ENCODE results near the gene HSPG2.

HSPG2 gene

DNA sequence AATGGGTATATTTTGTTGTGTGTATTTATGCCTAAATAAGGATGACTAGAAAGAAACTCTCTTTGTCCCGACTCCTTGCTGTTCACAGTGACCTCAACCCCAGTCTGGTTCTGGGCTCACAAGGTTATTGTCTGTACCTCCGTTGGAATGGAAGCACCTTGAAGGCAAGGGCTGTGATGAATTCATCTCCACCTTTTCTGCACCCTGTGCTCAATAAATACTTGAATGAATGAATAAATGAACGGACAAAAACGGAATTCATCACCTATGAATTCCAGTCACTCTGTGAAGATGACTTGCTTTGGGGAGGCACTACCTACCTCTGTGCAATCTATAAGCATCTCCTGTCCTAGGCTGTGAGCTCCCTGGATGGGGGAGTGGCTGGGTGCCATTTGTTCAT lies 39.3 kb downstream of the HSPG2 start:
- DNase-seq: no peak

DNA sequence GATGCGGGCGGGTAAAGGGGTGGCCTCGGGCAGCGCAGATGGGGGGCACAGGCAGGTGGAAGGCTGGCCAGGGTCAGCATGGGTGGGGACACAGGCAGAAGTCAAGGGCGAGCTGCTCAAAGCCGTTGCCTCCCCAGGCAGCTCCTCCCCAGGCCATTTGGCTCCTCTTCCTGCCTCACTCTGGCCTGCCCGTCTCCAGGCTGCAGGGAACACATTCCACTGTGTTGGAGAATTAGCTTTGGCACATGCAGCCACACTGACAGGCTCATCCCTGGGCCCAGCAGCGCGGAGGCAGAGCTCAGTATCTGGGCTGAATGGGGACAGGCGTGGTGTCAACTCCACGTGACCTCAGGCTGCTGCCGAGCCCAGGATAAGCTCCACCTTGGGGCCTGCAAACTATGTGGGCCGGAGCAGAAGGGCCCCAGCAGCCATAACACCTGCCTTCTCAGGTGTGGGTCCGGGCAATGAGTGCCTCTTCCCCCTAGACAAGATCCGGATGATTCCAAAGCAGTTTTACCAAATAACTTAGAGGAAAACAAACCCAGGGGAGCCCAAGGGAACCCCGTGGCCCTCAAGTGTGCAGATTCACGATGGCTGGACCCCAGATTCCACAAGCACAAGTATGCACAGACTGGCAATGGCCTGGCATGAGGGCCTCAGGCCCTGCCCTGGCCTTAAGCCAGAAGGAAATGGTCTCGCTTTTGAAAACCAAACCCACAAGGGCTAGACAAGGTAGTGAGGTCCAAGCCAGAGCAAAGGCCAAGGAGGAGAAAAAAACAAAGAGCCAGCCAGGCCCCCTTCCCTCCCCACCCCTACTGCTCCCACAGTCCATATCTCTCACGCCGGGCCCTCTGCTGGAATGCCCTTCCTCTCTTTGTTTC lies 40.2 kb downstream of the HSPG2 start:
- no peak for DNase-seq

DNA sequence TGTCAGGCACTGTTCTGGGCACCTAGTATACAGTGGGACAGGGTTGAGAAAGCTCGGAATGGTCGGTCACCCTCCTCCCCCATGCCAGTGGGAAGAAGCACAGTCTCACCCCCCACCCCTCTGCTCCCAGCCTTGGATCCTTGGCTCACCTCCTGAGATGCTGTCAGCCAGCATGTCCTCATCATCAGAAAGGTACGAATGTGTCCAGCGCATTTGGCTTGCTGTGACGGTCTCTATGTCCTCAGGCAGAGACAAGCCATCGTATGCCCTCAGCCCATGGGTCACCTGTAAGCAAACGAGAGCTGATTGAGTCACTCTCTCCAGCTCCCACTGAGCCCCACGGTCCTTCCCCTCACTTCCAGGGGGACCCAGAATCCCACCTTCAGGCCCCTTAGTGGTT lies 41.1 kb downstream of the HSPG2 start:
- DNase-seq: no peak

DNA sequence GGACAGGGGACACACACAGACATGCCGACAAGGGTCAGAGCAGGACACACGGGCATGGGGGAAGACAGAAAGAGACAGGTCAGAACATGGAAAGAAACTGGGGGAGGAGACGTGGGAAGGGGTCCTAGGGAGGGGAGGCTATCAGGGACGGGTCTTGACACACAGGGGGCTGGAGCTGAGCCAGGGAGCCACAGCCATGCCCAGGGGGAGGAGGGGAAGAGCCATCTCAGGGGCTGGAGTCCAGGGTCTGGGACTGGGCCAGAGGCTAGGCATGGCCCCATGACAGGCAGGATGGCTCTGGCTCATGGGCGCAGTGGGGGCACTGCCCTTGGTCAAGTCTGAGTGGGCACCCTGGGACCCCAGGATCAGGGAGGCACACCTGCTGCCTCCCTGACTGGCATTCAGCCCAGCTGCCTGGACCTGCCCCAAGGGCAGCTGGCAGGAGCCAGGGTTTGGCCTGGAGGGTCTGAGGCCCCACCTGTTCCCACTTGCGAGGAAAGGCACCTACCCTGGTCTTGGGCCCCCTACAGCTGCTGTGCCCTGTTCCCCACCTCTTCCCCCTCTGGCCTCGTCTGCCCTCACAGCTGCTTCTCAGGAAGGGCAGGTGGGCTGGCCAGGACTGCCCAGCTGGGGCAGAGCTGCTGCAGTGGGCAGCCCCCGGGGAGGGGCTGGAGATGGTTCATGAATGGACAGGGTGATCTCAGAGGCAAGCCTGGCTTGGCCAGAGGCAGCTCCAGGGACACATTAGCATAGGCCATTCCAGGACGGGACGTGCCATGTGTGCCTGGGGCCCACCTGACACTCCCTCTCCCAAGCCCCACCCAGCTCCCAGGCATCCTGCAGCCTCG lies 42.9 kb downstream of the HSPG2 start:
- DNase-seq: no peak

DNA sequence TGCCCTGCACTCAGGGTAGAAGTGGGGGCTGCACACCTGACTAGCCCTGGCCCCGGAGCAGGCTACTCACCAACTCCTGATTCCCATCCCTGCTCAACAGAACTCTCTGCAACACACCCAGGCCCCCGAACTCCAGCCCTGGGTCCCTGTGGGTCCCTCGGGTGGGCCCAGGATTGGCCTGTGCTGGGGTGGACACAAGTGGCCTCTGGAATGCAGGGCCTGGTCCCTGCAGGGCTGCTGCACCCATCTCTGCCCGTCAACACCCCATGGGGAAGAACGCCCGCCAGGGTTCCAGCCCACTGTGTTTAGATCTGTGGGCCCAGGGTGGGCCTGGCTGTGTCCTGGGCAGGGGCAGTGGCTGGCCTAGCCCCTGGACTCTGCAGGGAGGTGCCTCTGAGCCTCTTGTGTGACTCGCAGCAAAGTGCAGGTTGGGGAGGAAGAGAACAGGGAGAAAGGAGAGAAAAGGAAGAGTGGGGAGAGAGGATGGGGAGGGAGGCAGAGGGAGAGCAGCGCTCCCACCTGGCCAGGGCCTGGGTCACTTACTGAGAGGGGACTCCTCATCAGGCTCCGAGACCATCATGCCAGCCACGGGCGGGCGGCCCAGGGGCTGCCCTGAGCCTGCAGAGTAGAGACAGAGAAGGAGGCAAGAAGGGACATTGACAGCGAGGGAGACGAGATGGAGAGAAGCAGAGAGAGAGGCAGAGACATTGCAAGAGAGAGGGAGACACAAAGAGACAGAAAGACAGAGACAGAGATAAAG lies 43.9 kb downstream of the HSPG2 start:
- no peak for DNase-seq

DNA sequence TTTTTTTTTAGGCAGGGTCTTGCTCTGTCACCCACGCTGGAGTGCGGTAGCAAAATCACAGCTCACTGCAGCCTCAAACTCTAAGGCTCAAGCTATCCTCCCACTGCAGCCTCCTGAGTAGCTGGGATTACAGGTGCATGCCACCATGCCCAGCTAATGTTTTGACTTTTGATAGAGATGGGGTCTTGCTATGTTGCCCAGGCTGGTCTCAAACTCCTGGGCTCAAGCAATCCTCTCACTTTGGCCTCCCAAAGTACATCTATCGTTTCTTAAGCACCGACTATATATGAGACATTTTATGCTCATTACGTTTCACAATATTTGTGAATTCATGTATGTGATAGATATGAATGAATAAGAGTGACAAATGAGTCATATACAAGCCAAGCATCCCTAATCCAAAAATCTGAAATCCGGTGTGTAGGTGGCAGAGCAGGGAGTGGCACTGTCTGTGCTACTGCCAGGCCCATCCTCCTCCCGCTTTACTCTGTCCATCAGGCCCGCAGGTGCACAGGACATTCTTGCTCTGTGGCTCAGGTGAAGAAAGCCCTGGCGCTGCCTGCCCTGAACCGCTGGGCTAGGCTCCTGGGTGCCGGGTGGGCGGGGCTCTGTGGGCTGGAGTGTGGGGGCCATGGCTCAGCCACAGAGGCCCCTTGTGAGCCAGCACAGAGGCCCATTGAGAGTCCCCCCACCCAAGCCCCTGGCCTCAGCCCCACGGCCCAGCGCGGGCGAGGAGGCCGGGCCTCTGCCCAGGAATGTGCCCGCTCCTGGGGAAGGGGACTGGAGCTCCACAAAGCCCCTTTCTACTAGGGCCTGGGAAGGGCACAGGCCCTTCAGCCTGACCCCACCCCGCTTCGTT lies 45.3 kb downstream of the HSPG2 start:
- DNase-seq: no peak

DNA sequence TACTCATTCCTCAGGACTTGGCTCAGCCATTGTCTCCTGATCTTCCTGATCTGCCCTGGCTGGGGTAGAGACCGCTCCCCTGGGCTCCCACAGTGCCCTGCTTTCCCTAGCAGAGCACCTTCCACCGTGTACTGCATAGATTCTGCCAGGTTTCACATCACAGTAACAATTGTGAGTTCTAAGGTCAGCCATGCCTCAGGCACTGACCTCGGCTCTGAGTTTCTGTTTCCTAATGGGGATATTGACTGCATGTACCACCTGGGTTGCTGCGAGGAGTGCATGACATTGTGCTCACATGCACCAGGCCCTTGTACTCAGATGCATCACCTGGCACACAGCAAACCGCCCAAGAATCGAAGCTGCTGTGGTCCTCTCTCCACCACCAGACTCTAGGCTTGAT lies 46.0 kb downstream of the HSPG2 start:
- no peak for DNase-seq

DNA sequence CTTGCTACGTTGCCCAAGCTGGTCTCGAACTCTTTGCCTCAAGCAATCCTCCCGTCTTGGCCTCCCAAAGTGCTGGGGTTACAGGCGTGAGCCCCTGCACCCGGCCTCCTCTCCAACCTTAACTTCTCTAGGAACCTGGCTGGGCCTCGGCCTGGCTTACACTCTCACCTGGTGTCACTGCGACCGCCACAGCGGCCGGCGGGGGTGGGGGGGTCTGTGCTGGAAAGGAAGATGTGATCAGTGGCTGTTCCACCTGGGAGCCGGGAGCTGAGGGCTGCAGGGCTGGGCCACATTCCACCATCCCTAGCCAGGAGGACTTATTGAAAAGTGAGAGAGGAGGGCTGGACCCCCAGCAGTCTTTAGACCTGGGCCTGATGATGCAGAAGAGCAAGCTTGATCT lies 48.6 kb downstream of the HSPG2 start:
- no peak for DNase-seq

DNA sequence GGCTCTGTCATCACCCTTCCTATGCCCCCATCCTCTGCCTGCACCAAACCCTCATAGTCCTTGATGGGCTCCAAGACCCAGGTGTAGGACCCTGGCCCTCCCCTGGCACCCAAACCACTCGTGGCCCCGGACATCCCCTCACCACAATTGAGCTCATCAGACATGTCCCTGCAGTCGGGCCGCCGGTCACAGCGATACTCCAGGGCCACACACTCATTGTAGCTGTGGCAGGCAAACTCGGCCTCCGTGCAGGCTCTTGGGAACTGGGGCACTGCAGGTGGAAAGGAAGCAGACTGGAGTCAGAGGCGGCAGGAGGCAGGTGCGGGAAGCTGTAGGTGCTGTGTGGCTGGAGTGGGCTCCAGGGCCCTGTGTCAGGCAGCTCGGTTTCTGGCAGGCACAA lies 49.3 kb downstream of the HSPG2 start:
- no peak for DNase-seq

DNA sequence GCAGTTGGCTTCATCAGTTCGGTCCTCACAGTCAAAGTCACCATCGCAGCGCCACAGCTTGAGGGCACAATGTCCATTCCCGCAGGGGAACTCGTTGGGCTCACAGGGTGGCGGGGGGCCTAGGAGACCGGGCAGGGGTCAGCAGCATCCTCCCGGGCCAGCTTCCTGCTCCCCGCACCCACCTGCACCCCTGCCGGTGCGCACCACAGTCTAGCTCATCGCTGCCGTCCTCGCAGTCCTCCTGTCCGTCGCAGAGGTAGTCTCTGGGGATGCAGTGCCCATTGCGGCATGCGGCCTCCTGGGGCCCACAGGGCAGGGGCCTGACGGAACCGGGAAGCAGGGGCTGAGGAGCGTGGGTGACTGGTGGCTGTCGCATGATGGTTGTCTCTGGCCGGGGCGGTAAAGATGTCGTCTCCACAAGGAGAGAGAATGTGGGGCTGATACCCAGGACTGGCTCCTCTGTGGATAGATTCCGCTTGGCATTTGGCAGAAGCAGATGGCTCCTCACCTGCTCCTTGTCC lies 49.8 kb downstream of the HSPG2 start:
- DNase-seq: no peak

DNA sequence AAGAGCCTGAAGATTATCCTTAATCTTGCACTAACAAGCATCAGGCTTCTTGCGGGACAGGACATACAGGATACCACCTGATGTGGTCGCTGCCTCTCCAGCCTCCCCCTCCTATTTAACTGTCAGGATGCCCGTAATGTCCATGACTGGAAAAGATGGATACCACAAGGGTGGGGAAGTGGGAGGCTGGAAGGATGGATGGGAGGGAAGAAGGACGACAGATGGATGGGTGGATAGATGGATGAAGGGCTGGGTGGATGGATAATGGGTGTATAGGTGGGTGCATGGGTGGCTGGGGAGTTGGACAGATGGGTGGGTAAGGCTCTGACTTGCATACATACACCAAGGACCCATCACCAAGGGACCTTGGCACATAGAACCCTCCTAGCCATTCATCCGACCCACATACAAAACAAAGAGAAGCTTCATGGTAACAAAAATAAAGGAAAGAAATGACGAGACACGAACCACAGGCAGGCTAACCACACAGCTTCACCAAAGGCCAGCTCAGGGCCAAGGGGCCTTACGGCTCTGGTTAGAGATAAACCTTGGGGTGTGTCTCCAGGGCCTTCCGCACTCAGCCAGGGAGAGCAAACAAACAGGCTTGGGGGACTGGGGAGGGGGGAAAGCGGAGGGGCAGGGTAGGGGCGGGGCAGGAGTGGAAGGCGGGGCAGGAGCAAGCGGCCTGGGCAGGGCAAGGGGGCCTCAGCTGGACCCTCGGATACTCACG lies 50.5 kb downstream of the HSPG2 start:
- DNase-seq: no peak

DNA sequence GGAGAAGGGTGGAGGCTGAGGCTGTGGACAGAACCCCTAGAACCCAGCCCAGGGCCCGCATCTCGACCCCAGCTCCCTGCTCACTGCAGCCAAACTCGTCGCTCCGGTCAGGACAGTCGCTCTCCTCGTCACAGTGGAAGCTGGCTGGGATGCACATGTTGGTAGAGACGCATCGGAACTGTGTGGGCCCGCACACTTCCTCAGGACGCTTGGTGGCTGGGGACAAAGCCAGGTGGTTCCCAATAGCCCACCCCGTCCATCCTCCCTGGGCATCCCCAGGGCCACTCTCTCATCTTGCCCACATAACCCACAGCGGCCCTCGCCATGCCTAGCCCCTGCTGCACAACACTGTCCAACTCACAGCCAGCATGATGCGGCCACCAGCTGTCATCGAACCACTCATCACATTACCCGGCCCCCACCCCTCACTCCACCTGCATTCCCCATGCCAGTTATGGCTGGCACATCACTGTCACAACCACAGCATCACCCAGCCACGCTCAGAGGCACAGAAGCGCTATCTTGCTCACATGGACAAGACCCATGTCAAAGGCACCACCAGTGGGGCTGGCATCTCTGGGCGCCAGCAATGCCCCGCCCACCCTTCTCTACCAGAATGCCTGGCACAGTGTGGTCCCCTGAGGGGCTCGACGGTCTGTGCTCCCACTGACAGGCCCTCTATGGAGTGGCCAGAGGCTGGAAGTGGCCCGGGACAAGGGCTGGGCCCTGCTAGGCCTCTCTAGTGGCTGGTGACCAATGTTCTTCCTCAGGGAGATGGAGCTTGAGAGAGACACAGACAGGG lies 51.7 kb downstream of the HSPG2 start:
- no peak for DNase-seq

DNA sequence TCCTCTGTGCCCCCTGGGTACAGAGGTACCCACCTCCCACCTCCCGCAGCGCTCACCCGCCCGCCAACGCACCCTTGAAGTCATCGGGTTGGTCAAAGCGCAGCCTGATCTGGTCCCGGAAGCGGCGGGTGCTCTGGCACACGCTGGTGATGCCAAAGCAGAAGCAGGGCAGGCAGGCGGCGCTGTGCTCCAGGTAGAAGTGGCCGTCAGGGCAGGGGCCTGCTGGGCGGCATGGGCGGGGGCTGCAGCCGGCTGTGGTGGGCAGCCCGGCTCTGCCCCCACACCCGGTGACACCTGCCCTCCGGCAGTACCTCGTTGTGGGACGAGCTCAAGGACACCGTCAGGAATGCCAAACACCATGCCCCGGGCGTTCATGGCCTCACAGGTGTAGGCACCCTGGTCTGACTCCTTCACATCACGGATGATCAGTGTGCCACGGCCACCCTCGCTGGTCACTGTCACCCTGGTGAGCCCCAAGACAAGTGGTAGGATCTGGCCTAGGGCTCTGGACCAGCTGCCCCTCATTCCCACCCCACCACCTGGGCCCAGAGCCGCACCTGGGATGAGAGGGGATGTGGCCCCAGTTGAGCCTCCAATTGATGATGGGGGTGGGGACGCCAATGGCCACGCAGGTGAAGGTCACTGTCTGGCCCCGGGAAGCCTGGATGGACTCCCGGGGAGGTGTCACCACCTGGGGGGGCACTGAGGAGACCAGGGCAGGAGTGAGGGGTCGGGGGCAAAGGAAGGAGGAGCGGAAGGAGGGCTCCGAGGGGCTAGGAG lies 52.5 kb downstream of the HSPG2 start:
- DNase-seq: no peak

DNA sequence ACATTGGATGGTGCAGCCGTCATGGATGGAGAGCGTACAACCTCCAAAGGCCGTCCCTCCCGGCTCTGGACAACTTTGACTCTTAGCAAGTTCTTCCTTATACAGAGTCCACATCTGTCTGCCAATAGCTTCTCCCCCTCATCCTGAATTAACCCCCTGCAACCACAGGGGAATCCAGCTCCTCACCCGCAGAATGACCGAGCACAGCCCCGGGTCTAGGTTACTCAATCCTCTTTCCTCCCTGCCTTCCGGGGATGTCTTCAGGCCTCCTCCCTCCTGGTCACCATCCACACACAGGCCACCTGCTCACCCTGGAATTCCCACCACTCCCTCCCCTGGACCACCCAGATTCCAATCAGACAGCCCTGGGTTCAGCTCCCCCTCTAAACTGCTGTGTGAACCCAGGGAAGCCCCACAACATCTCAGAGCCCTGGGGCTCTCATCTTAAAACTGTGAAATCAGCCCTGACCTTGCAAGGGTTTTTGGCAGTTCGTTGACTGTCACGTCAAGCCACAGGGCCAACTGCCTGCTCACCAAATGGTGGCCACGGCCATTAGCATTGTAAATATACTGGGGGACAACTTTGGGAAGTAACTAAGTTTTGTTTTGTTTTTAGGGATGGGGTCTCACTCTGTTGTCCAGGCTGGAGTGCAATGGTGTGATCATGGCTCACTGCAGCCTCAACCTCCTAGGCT lies 54.2 kb downstream of the HSPG2 start:
- DNase-seq: no peak

DNA sequence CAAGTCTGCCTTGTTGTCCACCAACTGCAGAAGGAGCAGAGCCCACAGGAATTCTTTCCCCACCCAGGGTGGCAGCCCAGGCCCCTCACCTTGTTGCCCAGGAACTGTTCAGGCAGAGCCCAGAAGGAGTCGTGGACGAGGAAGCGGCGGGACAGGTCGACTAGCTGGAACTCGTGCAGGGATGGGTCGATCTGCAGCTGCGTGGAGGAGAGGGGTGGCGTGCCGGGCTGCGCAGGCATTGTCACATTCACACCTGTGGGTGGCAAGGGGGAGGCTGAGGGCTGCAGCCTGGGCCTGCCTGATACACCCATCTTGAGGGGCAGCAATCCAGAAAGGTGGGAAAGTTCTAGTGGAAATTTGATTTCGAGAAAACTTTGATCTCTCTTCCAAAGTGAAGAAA lies 55.9 kb downstream of the HSPG2 start:
- DNase-seq: no peak

DNA sequence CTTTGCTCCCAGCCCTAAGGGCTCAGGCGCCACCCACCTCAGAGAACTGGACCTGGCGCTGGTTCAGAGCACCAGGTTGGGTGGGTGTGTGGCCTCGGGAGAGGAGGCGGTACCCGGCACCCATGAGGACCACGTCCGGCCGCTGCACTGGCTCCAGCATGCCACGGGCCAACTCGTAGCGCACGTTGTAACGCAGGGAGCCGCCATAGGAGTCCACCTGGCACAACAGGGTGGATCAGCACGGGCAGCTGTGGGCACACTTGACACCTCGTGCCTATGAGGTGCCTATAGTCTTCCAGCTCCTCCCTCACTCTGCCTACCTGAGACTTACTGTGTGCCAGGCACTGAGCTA lies 56.5 kb downstream of the HSPG2 start:
- DNase-seq: no peak

DNA sequence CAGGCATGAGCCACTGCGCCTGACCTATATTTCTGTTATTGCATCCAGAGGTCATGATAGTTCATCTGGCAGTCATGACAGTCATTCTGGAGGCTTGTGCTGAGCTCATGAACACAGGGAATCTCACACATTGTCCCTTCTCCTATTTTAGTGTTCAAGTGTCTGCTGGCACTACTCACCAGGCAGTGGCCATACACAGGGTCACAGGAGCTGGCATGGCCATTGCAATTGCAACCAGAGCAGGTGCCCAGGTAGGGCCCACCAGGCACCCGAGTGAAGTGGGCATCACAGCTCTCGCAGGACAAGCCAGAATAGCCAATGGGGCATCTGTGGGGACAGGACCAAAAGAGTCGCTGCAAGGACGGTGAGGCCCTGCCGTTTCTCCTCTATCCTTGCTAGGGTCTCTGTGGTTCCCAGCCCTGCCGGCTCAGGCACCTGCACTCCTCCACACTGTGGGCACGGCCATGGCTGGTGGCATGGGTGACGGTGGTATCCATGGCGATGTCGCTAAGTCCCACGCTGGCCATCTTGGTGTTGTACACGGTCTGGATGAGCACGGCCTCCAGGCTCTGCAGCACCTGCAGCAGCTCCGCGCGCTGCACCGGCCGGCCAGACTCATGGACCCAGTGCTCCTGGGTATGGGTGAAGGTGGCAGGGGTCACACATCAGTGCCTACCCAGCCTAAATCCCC lies 57.0 kb downstream of the HSPG2 start:
- DNase-seq: no peak

DNA sequence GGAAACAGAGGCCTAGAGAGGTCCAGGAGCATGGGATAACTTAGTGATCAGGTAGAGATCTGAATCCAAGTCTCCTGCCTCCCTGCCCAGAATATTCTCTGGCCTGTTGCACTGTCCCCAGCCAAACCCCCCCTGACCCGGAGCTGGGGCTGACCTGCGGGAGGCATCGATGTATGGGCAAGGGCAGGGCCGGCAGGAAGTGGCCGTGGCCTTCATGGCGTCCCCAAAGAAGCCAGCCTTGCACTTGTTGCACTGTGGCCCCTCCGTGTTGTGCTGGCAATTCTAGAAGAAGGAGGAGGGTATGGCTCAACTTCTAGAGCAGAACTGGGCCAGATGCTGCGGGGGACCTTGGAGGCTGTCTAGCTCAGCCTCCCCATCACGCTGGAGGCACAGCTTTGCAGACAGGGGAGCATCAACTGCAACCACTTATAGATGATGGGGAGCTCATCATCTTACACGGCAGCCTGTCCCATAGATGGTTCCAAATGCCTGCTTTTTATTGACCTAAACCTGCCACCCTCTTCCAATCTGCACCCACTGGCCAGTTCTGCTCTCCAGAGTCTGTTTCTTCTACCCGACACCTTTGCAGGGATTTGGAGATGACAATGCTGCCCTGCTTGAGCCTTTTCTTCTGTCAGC lies 58.2 kb downstream of the HSPG2 start:
- DNase-seq: no peak

All from eye (tissue), 1 donor.